ENCODE measurements around the gene ZNF436. TPM values are rescaled to one million over a fixed set of nuclear protein-coding genes. Genes with fewer than 3 reads are reported as not detected.

The ZNF436 gene
- 1 to 10 TPM; 6.0 to 7.1 (median 6.8) TPM for total RNA-seq

GRCh38 chr1:23369335-23370013 lies at the start of gene ZNF436:
ZNF436 (minus strand) TSS chr1:23369836; CDS start chr1:23368005, 1,831 bp downstream.
- H3K27me3 ChIP-seq: no peaks in the 10 kb centered on the region
- peaks cover 0 to 24% of the 10 kb centered on the region in 2 donors for H3K36me3 ChIP-seq
- in situ Hi-C loops (cut with MboI; ENCODE audit: low sequenced_read_pairs in 4 of 4): no loop called here
- intact Hi-C loops (cut with DNase I; ENCODE audit: low total_unique reads): loop anchor here (2.0 kb wide), 2 partner anchors 33 to 115 kb away; partner anchors contain the start of gene ASAP3
- TF ChIP-seq POLR2A (IDR thresholded peaks at IDR 0.05) (peak; percentile 10 to 30), CTCF (IDR thresholded peaks at IDR 0.05 in 4 of 5, conservative IDR thresholded peaks at IDR 0.05 in 1 of 5) (no peak)
- peak within 1 kb of the TSS; percentile 99 to 100 (median 100) for H3K27ac ChIP-seq
- DNase-seq: peak; percentile 81 to 84
- peak within 1 kb of the TSS; percentile 82 to 99 (median 92) for H3K4me3 ChIP-seq
- no peaks in the 10 kb centered on the region for H3K9me3 ChIP-seq
- H3K4me1 ChIP-seq: peaks cover 47 to 51% of the 10 kb centered on the region in 2 donors
- peak; percentile 13 to 18 for ATAC-seq

- no peak overlapping the region for H3K4me3 ChIP-seq
- no peaks in the 10 kb centered on the region for H3K27me3 ChIP-seq
- H3K9me3 ChIP-seq: no peaks in the 10 kb centered on the region
- H3K27ac ChIP-seq: peak overlapping the region; percentile 12 to 96 (median 94)
- DNase-seq (no peak), ATAC-seq (no peak)
- TF ChIP-seq CTCF (IDR thresholded peaks at IDR 0.05 in 4 of 5, conservative IDR thresholded peaks at IDR 0.05 in 1 of 5) (no peak), POLR2A (IDR thresholded peaks at IDR 0.05) (no peak)
- peaks cover 44 to 65% of the 10 kb centered on the region in 2 donors for H3K4me1 ChIP-seq
- in situ Hi-C loops (cut with MboI; ENCODE audit: low sequenced_read_pairs in 4 of 4) (no loop called here), intact Hi-C loops (cut with DNase I; ENCODE audit: low total_unique reads) (no loop called here)
- H3K36me3 ChIP-seq: peaks cover 0 to 19% of the 10 kb centered on the region in 2 donors
Observed at GRCh38 chr1:23419180-23419579, 49.5 kb upstream of the ZNF436 start.

GRCh38 chr1:23417570-23417969 lies 47.9 kb upstream of the ZNF436 start:
- no peak for ATAC-seq
- TF ChIP-seq POLR2A (IDR thresholded peaks at IDR 0.05) (no peak), CTCF (IDR thresholded peaks at IDR 0.05 in 4 of 5, conservative IDR thresholded peaks at IDR 0.05 in 1 of 5) (no peak)
- H3K4me1 ChIP-seq: peaks cover 33 to 49% of the 10 kb centered on the region in 2 donors
- H3K4me3 ChIP-seq: no peak overlapping the region
- in situ Hi-C loops (cut with MboI; ENCODE audit: low sequenced_read_pairs in 4 of 4): no loop called here
- peak; percentile 39 to 58 for DNase-seq
- peak overlapping the region; percentile 51 to 96 (median 94) for H3K27ac ChIP-seq
- peaks cover 0 to 19% of the 10 kb centered on the region in 2 donors for H3K36me3 ChIP-seq
- no peaks in the 10 kb centered on the region for H3K9me3 ChIP-seq
- no peaks in the 10 kb centered on the region for H3K27me3 ChIP-seq
- intact Hi-C loops (cut with DNase I; ENCODE audit: low total_unique reads): no loop called here

GRCh38 chr1:23416964-23417363 lies 47.3 kb upstream of the ZNF436 start:
- Histone ChIP-seq H3K36me3 (peaks cover 0 to 19% of the 10 kb centered on the region in 2 donors), H3K9me3 (no peaks in the 10 kb centered on the region), H3K4me1 (peaks cover 27 to 43% of the 10 kb centered on the region in 2 donors), H3K27ac (peak overlapping the region in 1 of 4 donors; percentile 94), H3K4me3 (no peak overlapping the region), H3K27me3 (no peaks in the 10 kb centered on the region)
- in situ Hi-C loops (cut with MboI; ENCODE audit: low sequenced_read_pairs in 4 of 4): no loop called here
- DNase-seq (no peak), ATAC-seq (no peak)
- intact Hi-C loops (cut with DNase I; ENCODE audit: low total_unique reads): no loop called here
- TF ChIP-seq POLR2A (IDR thresholded peaks at IDR 0.05) (no peak), CTCF (IDR thresholded peaks at IDR 0.05 in 4 of 5, conservative IDR thresholded peaks at IDR 0.05 in 1 of 5) (no peak)
